WTC11 (cell line): Measurements from ENCODE around the gene EGR1. TPM values are rescaled to one million over a fixed set of nuclear protein-coding genes. Genes with fewer than 3 reads are reported as not detected.
A peak's percentile ranks its signal among the peaks of the same experiment; 100 is the strongest.

Experiments used
- ATAC-seq: fragments of 200-7000 bp; cut with Tn5 transposase; 2 replicates; pipeline ENCODE4 v1.10.0; 2021; ENCODE audit warnings: mild to moderate bottlenecking, moderate library complexity
- CTCF ChIA-PET: fragments of 300-600 bp; sonication (Branson Sonifier 250); formaldehyde crosslinking; loops from one replicate; lab custom pipeline; 2021; ENCODE audit warnings: antibody characterized with exemption; lab: Charles Lee
- POLR2A ChIA-PET: fragments of 350-600 bp; sonication (Branson Sonifier 250); formaldehyde crosslinking; loops from one replicate; lab custom pipeline; 2021; ENCODE audit warnings: antibody characterized with exemption; lab: Charles Lee
- DNase-seq: peaks from one replicate; pipeline ENCODE4 v3.0.0; 2021; ENCODE audit warnings: low spot score
- H3K27ac Mint-ChIP-seq: 2 replicates; pipeline ENCODE4 v1.8.0; 2021; ENCODE audit warnings: mixed read lengths
- H3K27me3 Mint-ChIP-seq: 2 replicates; pipeline ENCODE4 v1.8.0; 2021; ENCODE audit warnings: low read depth, mild to moderate bottlenecking, moderate library complexity, mixed read lengths
- H3K36me3 Mint-ChIP-seq: 2 replicates; pipeline ENCODE4 v1.8.0; 2021; ENCODE audit warnings: mixed read lengths
- H3K4me1 Mint-ChIP-seq: 2 replicates; pipeline ENCODE4 v1.8.0; 2022; ENCODE audit warnings: mixed read lengths
- H3K4me3 Mint-ChIP-seq: 2 replicates; pipeline ENCODE4 v1.8.0; 2021; ENCODE audit warnings: mild to moderate bottlenecking, moderate library complexity, mixed read lengths
- H3K9me3 Mint-ChIP-seq: 2 replicates; pipeline ENCODE4 v1.8.0; 2021; ENCODE audit warnings: mixed read lengths
- HMGA2 ChIP-seq: fragments of 250-450 bp; sonication (Bioruptor Pico); IDR thresholded peaks from 2 replicates; pipeline ENCODE4 v1.4.0; 2021; ENCODE audit warnings: mild to moderate bottlenecking, moderate library complexity
- NFATC4 ChIP-seq: fragments of 250-450 bp; sonication (Bioruptor Pico); IDR thresholded peaks from 2 replicates; pipeline ENCODE4 v1.9.0; 2021; ENCODE audit warnings: mild to moderate bottlenecking
- NFE2L1 ChIP-seq: sonication (generic); formaldehyde crosslinking; IDR thresholded peaks from 2 replicates; pipeline ENCODE4 v1.8.1; 2023; ENCODE audit warnings: missing genetic modification reagents
- NR2C2 ChIP-seq: sonication (generic); formaldehyde crosslinking; IDR thresholded peaks from 2 replicates; pipeline ENCODE4 v1.8.0; 2022; ENCODE audit warnings: mild to moderate bottlenecking, missing genetic modification reagents
- OVOL2 ChIP-seq: fragments of 250-450 bp; sonication (Bioruptor Pico); IDR thresholded peaks from 2 replicates; pipeline ENCODE4 v1.9.0; 2021; ENCODE audit warnings: mild to moderate bottlenecking, borderline replicate concordance
- PRRX2 ChIP-seq: fragments of 250-450 bp; sonication (Bioruptor Pico); IDR thresholded peaks from 2 replicates; pipeline ENCODE4 v1.8.0; 2021; ENCODE audit warnings: mild to moderate bottlenecking
- RORB ChIP-seq: fragments of 250-450 bp; sonication (Bioruptor Pico); IDR thresholded peaks from 2 replicates; pipeline ENCODE4 v1.9.0; 2021; ENCODE audit warnings: mild to moderate bottlenecking
- SOX15 ChIP-seq: fragments of 250-450 bp; sonication (Bioruptor Pico); IDR thresholded peaks from 2 replicates; pipeline ENCODE4 v1.9.0; 2021; ENCODE audit warnings: mild to moderate bottlenecking
- TEAD4 ChIP-seq: sonication (generic); formaldehyde crosslinking; IDR thresholded peaks from 2 replicates; pipeline ENCODE4 v1.8.0; 2022; ENCODE audit warnings: mild to moderate bottlenecking, missing genetic modification reagents
- ZBTB21 ChIP-seq: sonication (generic); formaldehyde crosslinking; IDR thresholded peaks from 2 replicates; pipeline ENCODE4 v1.8.1; 2023; ENCODE audit warnings: mild to moderate bottlenecking, missing genetic modification reagents, borderline replicate concordance
- ZNF121 ChIP-seq: sonication (generic); formaldehyde crosslinking; IDR thresholded peaks from 2 replicates; pipeline ENCODE4 v1.8.0; 2023; ENCODE audit warnings: missing genetic modification reagents
- ZNF219 ChIP-seq: sonication (generic); formaldehyde crosslinking; IDR thresholded peaks from 2 replicates; pipeline ENCODE4 v1.8.0; 2023; ENCODE audit warnings: missing genetic modification reagents, mild to moderate bottlenecking, borderline replicate concordance
- total RNA-seq: library from RNA; stranded (reverse); gene quantifications from 3 replicates; pipeline ENCODE4 v1.2.3, GENCODE V29; 2021
- TF ChIP-seq, protein P1 (sequence below): sonication (generic); formaldehyde crosslinking; IDR thresholded peaks from 2 replicates; pipeline ENCODE4 v1.8.0; 2022; ENCODE audit warnings: mild to moderate bottlenecking, missing genetic modification reagents
- TF ChIP-seq, protein P2 (sequence below): fragments of 250-450 bp; sonication (Bioruptor Pico); IDR thresholded peaks from 2 replicates; pipeline ENCODE4 v1.9.0; 2021; ENCODE audit warnings: moderate library complexity, mild to moderate bottlenecking, inconsistent platforms, borderline replicate concordance
- TF ChIP-seq, protein P3 (sequence below): sonication (generic); formaldehyde crosslinking; IDR thresholded peaks from 2 replicates; pipeline ENCODE4 v1.8.1; 2023; ENCODE audit warnings: mild to moderate bottlenecking, missing genetic modification reagents
- TF ChIP-seq, protein P4 (sequence below): sonication (generic); formaldehyde crosslinking; IDR thresholded peaks from 2 replicates; pipeline ENCODE4 v1.8.1; 2022; ENCODE audit warnings: low read depth, missing genetic modification reagents, borderline replicate concordance
- TF ChIP-seq, protein P5 (sequence below): sonication (generic); formaldehyde crosslinking; IDR thresholded peaks from 2 replicates; pipeline ENCODE4 v1.8.0; 2022; ENCODE audit warnings: mild to moderate bottlenecking, missing genetic modification reagents
- TF ChIP-seq, protein P6 (sequence below): sonication (generic); formaldehyde crosslinking; IDR thresholded peaks from 2 replicates; pipeline ENCODE4 v1.8.1; 2023; ENCODE audit warnings: mild to moderate bottlenecking, moderate library complexity, missing genetic modification reagents

The EGR1 gene
- total RNA-seq, 1 experiment from 2014 or later, result 15.7 TPM

DNA sequence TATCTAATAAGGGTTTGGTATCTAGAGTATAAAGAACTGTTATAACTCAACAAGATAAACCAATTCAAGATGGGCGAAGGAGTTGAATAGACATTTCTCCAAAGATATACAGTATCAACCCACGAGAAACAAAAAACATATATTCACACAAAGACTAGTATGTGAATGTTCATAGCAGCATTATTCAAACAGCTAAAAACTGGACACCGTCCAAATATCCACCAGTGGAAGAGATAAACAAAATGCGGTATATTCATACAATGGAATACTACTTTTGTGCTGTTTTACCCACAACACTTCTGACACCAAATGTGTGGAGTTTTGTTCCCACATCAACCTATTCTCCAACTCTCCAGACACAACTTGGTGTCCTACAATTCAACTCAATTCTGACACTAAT lies 33.1 kb downstream of the EGR1 start (continued):
- TF ChIP-seq ZBTB21 (no peak), HMGA2 (CRISPR knock-in tag) (no peak), ZNF219 (CRISPR knock-in tag) (no peak), RORB (no peak), NFATC4 (CRISPR knock-in tag) (no peak), SOX15 (CRISPR knock-in tag) (no peak), NR2C2 (no peak)
- TF ChIP-seq, protein P1, sequence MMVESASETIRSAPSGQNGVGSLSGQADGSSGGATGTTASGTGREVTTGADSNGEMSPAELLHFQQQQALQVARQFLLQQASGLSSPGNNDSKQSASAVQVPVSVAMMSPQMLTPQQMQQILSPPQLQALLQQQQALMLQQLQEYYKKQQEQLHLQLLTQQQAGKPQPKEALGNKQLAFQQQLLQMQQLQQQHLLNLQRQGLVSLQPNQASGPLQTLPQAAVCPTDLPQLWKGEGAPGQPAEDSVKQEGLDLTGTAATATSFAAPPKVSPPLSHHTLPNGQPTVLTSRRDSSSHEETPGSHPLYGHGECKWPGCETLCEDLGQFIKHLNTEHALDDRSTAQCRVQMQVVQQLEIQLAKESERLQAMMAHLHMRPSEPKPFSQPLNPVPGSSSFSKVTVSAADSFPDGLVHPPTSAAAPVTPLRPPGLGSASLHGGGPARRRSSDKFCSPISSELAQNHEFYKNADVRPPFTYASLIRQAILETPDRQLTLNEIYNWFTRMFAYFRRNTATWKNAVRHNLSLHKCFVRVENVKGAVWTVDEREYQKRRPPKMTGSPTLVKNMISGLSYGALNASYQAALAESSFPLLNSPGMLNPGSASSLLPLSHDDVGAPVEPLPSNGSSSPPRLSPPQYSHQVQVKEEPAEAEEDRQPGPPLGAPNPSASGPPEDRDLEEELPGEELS (CRISPR knock-in tag), result no peak
- TF ChIP-seq, protein P2, sequence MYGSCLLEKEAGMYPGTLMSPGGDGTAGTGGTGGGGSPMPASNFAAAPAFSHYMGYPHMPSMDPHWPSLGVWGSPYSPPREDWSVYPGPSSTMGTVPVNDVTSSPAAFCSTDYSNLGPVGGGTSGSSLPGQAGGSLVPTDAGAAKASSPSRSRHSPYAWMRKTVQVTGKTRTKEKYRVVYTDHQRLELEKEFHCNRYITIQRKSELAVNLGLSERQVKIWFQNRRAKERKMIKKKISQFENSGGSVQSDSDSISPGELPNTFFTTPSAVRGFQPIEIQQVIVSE (CRISPR knock-in tag), result no peak

DNA sequence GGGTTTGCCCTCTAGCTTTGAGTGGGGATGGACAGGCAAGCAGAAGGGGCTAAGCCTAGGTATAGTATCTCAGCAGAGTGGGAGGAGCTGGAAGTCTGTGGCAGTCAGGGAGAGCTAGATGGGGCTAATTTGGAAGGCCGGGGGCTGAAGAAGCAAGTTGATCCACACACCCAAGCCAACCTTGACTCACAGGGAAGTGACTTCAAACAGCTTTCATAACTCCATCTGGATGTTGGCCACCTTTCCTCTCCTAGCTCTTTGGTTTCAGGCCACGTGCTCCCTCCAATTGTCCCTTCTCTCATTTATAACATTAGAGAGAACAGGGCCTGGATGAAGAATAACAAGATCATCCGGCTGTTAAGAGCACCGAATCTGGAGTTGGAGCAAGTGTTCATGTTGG lies 36.8 kb downstream of the EGR1 start:
- ATAC-seq (no peak), DNase-seq (no peak)
- Mint-ChIP-seq H3K27ac (0 out of 2 replicates have a peak overlapping the region, but pooled peaks have one; percentile 11), H3K9me3 (no peaks in the 10 kb centered on the region), H3K27me3 (no peaks in the 10 kb centered on the region), H3K4me1 (no peaks in the 10 kb centered on the region), H3K4me3 (no peak overlapping the region), H3K36me3 (peaks cover under 1% of the 10 kb centered on the region; the same call in 1 of the 2 replicates)
- CTCF ChIA-PET, result interaction anchor here (0.6 to 7.3 kb wide), 9 partner anchors 9 to 268 kb away, joined by 3 to 254 read pairs (median 10); partner anchors contain the start of genes EGR1 and ETF1
- TF ChIP-seq ZNF121 (CRISPR knock-in tag), result no peak
- no peak for TF ChIP-seq OVOL2 (CRISPR knock-in tag)
- TF ChIP-seq TEAD4 (CRISPR knock-in tag), result no peak
- TF ChIP-seq, protein P2 (CRISPR knock-in tag), result no peak
- TF ChIP-seq, protein P3, sequence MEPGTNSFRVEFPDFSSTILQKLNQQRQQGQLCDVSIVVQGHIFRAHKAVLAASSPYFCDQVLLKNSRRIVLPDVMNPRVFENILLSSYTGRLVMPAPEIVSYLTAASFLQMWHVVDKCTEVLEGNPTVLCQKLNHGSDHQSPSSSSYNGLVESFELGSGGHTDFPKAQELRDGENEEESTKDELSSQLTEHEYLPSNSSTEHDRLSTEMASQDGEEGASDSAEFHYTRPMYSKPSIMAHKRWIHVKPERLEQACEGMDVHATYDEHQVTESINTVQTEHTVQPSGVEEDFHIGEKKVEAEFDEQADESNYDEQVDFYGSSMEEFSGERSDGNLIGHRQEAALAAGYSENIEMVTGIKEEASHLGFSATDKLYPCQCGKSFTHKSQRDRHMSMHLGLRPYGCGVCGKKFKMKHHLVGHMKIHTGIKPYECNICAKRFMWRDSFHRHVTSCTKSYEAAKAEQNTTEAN, result no peak
- TF ChIP-seq NFE2L1 (CRISPR knock-in tag), result no peak
- TF ChIP-seq, protein P4, sequence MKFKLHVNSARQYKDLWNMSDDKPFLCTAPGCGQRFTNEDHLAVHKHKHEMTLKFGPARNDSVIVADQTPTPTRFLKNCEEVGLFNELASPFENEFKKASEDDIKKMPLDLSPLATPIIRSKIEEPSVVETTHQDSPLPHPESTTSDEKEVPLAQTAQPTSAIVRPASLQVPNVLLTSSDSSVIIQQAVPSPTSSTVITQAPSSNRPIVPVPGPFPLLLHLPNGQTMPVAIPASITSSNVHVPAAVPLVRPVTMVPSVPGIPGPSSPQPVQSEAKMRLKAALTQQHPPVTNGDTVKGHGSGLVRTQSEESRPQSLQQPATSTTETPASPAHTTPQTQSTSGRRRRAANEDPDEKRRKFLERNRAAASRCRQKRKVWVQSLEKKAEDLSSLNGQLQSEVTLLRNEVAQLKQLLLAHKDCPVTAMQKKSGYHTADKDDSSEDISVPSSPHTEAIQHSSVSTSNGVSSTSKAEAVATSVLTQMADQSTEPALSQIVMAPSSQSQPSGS, result no peak
- TF ChIP-seq SOX15 (CRISPR knock-in tag), result no peak
- TF ChIP-seq, protein P5, sequence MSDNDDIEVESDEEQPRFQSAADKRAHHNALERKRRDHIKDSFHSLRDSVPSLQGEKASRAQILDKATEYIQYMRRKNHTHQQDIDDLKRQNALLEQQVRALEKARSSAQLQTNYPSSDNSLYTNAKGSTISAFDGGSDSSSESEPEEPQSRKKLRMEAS (CRISPR knock-in tag), result no peak
- TF ChIP-seq, protein P1 (CRISPR knock-in tag), result no peak
- TF ChIP-seq, protein P6, sequence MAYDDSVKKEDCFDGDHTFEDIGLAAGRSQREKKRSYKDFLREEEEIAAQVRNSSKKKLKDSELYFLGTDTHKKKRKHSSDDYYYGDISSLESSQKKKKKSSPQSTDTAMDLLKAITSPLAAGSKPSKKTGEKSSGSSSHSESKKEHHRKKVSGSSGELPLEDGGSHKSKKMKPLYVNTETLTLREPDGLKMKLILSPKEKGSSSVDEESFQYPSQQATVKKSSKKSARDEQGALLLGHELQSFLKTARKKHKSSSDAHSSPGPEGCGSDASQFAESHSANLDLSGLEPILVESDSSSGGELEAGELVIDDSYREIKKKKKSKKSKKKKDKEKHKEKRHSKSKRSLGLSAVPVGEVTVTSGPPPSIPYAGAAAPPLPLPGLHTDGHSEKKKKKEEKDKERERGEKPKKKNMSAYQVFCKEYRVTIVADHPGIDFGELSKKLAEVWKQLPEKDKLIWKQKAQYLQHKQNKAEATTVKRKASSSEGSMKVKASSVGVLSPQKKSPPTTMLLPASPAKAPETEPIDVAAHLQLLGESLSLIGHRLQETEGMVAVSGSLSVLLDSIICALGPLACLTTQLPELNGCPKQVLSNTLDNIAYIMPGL (CRISPR knock-in tag), result no peak
- TF ChIP-seq PRRX2 (CRISPR knock-in tag), result no peak
- POLR2A ChIA-PET, result interaction anchor here (3.3 kb wide), 1 partner anchor 36 kb away, joined by 28 read pairs; the partner anchor contains the start of gene EGR1
